HG02763 (cell line): ENCODE results near the gene ESYT2.

Source experiments
- ATAC-seq: cut with Tn5 transposase; IDR thresholded peaks from one replicate; pipeline ENCODE4 v1.9.1; 2021; ENCODE audit warnings: mild to moderate bottlenecking, moderate library complexity; ENCODE audit not compliant: unreplicated experiment

ESYT2 gene

DNA sequence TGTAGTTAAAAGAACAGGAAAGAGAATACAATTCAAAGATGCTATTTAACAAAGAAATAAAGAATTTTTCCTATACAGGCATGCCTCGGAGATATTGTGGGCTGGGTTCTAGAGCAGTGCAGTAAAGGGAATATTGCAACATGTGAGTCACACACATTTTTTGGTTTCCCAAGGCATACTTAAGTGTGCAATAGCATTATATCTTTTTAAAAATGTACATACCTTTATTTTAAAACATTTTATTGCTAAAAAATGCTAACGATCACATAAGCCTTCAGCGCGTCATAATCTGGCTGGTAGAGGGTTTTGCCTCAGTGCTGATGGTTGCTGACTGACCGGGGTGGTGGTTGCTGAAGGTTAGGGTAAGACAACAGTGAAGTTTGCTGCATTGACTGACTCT lies 54.4 kb downstream of the ESYT2 start:
- no peak for ATAC-seq

DNA sequence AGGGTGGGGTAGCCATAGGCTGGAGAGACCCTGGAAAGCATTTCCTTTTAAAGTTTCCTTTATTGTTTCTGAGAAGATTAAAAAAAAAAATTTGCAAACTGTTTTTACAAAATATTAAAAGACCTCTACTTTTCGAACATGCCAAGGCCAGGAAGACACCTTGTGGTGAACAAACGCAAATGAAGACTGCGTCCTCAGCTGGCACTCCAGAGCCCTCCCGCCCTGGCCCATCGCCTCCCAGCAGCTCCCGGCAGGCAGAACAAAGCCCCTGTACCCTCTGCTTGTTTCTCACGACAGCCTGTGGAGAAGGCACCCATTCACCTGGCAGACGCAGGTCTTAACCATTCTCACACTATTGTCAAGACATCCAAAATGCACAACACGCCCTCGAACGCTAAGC lies 56.4 kb downstream of the ESYT2 start:
- no peak for ATAC-seq

DNA sequence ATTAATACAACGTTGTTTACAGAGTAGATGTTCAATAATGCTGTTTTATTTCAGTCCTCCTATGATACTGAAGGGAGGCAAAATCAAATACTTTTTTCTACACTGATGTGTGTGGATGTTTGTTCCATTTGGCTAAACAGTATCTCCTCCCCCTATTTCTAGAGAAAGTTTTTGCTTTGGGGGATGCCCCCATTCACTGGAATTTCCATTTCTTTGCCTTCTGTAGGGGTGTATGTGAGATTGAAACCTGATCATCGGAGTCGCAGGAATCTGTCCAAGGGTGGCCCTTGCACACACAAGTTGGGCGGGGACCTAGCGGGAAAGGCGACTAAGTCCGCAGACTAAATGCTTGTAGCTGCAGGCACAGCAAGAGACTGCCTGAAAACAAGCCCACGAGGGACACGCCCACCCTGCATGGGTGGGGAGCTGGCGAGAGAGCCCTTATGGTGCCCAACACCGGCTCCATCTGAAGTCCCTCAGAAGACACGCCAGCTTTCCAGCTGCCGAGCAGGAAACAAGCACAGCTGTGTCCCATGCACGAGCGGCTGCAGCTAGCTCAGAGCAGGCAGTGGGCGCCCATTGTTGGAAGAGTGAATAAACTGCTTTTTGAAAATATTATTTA lies 58.0 kb downstream of the ESYT2 start:
- no peak for ATAC-seq

DNA sequence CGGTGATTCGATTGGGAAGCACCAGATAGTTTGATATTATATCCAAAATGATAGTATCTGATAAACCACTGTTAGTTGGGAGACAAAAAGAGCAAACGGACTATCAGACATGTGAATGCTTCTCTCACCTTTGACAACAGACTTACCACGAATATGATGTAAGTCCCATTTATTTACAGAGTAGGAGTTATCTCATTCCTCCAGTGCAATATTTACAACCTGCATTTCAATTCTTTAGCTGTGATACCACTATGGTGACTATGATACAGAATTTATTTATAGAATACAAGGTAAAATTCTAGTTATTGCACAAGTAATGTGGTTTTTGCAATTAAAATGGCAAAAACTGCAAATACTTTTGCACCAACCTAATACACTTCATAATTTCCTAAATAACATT lies 61.6 kb downstream of the ESYT2 start:
- ATAC-seq: no peak

DNA sequence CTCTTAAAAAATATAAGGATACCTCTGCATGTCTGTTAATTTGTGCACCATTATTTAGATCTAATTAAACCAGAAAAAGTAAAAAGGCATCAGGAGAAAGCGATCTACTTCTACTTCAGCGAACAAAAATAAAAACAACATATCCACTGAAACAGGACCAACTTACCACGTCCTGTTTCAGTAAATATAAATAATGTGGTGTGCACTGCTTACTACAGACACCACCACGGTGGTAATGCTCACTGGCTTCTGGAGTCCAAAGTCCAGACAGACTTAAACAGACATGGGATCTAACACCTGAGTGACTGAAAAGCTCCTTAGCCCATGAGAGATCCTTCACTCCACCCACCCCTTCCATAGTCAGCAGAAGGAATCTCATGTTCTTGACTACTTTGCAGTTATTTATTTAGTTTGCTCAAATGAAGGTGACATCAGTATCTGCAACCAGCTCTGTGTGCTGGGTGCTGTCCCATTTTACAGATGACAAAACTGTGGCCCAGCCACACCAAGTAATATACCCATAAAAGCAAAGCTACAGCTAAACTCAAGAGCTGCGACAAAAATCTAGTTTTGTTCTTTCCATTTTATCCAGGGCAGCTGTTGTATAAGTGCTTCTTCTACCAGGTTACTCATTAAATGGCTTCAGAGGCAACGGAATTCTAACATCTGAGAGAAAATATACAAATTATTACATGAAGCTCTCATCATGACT lies 62.6 kb downstream of the ESYT2 start:
- no peak for ATAC-seq

DNA sequence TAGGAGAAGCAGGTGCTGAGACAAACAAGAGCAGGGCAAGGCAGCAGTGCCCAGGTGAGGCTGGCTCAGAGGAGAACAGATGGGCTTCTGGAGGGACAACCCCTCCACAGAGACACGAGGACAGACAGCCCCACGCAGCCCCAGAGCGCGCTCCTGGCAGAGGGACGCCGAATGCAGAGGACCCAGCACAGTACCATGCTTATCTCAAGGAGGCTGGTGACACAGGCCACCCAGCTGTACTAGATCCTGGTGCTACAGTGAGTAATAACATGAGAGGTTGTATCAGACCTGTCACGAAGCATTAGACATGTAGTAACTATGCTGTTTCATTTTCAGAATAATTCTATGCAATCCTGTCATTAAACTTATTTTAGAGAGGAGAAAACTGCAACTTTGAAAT lies 64.3 kb downstream of the ESYT2 start:
- no peak for ATAC-seq

DNA sequence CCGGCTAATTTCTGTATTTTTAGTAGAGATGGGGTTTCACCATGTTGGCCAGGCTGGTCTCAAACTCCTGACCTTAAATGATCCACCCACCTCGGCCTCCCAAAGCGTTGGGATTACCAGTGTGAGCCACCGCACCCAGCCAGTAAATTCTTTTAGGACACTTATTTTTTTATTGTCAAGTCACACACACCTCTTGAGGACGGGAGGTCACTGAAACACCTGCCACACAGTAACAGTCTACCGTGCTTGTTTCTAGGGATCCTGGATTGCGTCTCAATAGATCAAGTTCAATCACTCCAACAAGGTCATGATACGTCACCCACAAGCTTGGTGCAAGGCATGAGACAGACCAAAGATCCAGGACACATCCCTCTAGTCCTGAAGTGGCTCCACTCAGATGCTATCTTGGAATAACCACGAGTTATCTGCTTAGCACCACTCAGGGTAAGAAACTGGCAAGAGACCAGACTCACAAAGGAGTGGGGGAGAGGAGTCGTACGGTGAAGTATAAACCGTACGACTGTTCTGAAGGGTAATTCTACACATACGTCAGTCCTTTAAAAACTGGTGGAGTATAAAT lies 65.8 kb downstream of the ESYT2 start:
- ATAC-seq: no peak

DNA sequence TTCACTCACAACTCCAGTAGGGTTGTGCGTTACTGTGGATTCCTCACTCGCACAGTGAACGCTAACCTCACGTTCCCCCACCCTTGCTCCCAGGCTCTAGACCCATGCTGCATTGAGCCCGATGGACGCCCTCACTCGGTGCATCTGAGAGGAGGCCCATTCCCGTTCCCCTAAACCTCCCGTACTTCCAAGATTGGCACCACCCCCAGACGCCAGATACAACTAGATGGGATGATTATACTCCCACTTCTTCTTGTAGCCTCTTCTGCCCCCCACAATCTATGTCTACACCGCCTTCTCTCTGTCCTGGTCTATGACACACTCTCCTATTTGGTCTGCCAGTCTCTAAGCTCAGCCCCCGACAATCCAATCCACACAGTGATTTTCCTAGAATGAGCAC lies 67.4 kb downstream of the ESYT2 start:
- ATAC-seq: no peak

DNA sequence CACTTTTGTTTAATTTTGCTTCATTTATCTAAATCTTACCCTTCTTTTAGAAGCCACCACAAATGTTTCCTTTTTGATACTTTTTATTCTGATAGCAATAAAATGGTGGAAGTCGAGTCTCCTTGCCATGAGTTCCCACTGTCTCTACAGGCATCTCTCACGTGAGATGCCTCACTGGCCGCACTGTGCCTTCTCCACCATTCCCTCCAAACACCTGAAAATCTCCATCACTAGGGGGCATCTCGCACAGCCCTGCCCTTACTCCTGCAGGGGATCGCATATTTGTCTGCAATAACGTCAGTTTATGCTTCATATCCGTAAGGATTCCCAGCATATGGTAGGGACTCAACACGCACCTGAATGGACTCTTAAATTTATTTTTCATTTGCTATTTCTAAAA lies 68.4 kb downstream of the ESYT2 start:
- ATAC-seq: no peak

DNA sequence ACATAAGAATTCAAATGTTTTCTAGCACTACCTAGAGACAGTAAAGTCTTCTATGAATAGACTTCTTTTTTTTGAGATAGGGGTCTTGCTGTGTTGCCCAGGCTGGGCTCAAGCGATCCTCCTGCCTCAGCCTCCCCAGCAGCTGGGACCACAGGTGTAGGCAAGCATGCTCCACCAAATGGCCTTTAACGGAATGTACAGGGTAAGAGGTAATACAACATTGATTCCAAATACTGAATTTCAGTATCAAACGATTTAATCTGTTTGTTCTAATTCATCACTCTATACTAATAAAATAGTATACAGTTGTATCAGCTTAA lies 68.9 kb downstream of the ESYT2 start:
- no peak for ATAC-seq

DNA sequence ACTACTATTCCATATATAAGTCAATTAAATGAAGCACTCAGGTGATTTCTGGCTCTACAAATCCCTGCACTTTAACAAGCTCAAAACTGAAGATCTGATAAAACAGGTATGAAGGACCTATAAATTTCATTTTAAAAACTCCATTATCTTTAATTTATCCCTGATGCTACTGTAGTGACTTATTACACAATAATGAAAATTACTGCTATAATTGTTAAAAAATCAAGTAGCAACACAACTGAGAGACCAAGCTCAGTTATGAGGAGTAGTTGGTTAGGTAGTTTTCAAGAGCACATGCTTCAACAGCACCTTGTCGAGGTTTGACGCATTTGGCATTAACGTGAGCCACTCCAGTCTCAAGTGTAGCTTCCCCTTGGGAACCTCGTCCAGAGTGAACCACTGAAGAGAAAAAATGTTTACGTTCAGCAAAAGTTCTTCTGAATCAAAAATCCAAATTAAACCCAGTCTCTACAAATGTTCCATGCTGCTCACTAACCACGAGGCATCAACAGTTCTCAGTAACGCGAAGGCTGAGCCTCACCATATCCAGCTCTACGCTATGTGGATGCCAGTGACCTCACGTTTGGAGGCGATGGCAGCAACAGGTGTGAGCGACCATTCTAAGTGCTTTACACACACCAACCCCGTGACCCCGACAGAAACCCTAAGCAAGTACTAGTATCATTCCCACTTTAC lies 69.4 kb downstream of the ESYT2 start:
- ATAC-seq: no peak

DNA sequence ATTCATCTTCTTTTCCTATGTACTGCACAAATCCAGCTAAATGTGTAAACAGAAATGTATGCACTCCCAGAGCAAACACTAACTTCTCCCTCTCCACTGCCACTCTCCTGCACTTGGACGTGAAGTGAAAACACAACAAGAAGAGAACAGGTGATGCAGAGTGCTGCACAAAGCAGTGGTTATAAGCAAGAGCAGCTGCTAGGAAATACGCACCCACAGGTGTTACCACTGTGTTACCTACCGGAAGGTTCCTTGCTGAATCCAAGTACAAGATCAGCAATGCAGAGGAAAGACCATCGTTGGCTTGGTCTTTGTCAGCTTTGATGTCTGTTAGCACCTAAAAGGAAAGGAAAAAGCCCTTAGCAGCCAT lies 70.1 kb downstream of the ESYT2 start:
- no peak for ATAC-seq

DNA sequence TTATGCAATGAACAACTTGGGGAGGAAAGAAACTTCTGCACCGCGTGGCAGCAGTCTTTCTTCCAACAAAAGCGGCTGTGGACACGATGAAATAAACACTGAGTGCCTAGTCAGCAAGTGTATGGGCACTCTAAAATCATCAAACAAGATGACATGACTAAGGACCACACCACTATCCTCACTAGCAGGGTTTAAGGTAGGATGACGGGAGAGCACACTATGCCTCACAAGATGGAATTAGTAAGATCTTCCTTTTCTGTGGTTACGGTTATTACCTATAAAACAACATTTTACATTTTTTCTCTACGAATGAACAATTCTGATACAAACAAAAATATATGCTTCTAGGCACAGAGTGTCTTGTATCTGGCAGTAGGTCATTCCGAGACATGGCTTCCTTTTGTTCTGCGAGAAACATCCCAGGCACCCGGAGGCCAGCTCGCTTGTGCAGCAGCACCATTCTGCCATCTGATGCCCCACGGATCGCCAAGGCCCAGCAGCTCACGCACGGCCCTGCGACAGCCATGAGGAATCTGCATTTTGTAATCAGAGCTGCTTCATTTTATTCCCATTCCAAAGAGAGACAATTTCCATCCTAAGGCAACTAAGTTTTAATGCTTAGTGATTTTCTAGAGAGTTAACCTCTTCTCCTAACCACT lies 70.6 kb downstream of the ESYT2 start:
- no peak for ATAC-seq

DNA sequence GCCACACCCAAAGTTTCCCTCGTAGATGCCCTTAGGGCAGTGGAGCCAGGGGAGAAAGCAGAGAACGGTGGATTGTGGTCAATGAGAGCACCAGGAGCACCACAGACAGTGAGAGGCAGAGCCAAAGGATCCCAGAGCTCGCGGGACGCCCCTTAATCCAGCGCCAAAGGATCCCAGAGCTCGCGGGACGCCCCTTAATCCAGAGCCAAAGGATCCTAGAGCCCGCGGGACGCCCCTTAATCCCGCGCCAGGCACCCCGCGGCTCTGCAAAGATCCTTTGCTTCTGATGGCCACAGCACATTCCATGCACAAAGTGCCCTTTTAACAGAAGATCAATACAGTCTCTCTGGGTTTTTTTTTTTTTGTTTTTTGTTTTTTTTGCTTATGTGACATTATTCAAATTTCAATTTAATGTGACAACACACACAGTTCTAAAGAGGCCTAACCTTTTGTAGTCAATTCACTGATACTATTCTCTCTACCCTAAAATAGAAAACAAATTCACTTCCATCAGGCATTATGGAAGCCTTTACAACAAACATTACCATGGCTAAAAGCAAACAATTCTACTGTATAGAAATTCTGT lies 71.8 kb downstream of the ESYT2 start:
- ATAC-seq: no peak

DNA sequence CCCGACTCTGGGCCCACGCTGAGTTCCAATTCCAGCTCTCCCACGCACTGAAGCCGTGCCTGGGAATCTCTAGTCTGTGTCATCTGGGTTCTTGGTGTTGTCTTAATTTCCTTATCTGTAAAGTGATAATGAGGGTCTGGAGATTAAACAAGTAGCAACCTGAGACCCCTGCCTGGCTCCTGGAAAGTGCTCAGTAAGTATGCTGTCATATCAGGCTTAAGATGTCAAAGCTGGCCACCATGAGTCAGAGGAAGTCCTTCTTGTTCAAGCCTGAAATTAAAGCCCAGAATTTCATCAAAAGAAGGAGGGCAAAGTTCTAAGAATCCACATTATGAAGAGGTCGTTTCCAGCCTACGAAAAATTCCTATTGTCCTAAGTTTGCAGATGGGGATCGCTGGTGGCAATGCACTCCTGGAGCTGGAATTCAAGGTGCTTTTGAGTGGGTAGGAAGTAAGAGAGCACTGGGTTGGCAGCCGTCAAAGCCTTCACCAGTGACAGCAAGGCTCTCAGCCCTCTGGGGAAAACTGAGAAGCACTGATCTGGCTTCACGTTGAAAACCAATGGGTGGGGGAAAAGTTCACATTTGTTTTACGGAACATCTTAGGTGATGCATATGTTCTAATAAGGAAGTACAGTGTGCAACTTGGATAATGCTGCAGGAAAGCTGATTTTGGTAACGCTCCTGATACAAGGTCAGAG lies 74.4 kb downstream of the ESYT2 start:
- no peak for ATAC-seq

DNA sequence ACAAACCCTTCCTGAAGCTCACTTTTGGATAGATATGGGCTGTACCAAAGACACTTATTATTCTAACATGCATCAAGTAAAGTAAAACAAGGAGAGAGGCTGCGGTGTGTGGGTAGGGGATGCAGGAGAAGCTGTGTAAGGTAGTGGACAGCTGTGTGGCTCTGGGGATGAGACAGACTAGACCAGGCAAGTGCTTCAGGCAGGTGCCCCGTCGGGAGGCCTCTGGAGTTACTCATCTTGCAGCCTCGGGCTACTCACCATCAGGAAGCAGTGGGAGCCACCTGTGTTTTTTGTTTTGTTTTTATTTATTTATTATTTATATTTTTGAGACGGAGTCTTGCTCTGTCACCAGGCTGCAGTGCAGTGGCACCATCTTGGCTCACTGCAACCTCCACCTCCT lies 75.4 kb downstream of the ESYT2 start:
- no peak for ATAC-seq

DNA sequence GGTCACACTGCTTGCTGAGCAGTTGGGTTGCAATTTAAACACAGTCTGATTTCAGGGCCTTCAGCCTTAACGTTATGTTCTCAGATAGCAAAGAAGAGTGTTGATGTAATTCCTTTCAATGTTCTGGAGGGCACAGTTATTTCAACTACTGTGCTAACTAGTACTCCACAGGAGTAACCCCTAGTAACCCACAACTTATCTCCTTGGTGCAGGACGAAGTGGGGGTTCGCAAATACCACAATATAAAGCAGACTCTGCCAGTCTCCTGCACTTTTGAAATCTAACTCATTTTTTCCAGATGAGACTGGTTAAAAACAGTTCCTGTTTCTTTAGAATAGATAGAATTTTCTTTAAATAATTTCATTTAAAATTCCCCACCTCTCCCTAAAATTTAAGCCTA lies 77.6 kb downstream of the ESYT2 start:
- ATAC-seq: no peak

DNA sequence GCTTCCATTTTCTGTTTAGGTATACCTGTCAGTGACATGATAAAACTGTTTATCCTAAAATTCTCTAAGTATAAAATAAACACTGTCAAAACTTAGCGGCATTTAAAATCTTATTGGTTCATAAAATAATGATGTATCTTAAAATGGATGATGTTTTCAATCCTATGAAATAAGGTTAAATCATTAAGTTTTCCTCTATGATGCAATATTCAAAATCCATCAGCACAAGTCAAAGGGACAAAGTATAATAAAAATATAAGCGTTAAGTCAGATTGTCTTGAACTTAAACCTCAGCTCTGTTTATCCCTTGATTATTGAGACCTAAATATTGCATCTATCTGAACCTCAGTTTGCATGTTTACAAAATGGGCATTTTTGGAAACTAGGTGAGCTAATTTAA lies 78.1 kb downstream of the ESYT2 start:
- no peak for ATAC-seq

DNA sequence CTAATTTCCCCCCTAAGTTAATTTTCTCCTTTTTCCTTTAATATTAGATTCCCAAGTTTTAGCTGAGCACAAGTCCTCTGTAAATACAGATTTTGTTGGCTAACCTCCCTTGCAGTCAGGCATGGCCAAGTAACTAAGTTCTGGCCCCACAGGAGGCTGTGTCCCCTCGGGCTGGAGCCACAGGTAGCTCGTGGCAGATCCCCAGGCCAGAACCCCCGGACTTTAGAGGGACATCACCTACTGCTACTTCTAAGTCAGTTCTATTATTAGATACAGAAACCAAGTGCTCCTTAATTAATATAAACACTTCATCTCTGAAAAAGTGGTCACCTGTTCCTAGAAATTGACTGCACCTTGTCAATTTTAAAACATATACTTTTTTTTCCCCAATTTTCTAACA lies 78.6 kb downstream of the ESYT2 start:
- ATAC-seq: no peak

DNA sequence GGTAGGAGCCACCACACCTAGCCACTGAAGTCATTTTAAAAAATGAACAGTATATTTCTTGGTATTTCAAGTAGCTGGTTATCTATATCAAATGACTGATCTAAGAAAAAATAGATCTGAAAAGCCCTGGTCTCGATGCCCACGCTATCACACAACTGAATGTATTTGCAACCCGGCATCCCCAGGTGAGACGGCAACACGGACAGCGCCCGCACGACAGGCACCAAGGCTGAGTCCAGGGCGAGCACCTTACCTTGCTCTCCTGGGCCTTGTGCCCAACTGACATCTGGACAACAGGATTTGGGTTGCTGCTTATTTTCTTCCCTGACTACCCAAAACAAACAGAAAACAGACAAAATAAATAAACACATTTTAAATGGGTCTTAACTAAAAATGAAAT lies 79.9 kb downstream of the ESYT2 start:
- ATAC-seq: no peak

DNA sequence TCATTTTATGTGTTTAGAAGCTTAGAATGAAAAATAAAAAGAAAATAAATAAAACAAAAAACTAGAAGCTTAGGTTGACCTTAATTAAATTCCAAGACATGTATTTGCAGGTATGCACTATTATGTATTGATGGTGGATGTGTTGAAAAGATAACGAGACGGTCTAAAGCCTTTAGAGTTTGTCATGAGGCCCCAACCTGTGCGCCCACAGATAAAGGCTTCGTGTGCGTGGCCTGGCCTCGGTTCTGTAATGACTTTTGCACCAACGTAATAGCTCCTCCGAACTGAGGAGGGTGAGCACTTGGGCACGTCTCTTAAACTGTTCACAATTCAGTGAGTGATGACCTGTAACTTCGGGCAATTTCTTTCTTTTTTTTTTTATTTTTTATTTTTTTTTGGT lies 81.0 kb downstream of the ESYT2 start:
- ATAC-seq: no peak
